SK-N-MC (cell line): ENCODE measurements around the gene YPEL2.

ENCODE experiments used
- EZH2 ChIP-seq: fragments of 200-600 bp; sonication (generic); IDR thresholded peaks from one replicate; pipeline ENCODE4 v1.6.1; 2017; ENCODE audit warnings: antibody characterized with exemption
- POLR2AphosphoS5 ChIP-seq: IDR thresholded peaks from 2 replicates; pipeline ENCODE4 v1.6.1; 2012; ENCODE audit warnings: mild to moderate bottlenecking, low read depth, low read length, borderline replicate concordance

GRCh38 chr17:59366773-59367656 lies 35.6 kb downstream of the YPEL2 start:
- no peak for TF ChIP-seq EZH2
- TF ChIP-seq POLR2AphosphoS5 = no peak
